ENCODE data around the gene UBE2S.

Gene UBE2S

DNA sequence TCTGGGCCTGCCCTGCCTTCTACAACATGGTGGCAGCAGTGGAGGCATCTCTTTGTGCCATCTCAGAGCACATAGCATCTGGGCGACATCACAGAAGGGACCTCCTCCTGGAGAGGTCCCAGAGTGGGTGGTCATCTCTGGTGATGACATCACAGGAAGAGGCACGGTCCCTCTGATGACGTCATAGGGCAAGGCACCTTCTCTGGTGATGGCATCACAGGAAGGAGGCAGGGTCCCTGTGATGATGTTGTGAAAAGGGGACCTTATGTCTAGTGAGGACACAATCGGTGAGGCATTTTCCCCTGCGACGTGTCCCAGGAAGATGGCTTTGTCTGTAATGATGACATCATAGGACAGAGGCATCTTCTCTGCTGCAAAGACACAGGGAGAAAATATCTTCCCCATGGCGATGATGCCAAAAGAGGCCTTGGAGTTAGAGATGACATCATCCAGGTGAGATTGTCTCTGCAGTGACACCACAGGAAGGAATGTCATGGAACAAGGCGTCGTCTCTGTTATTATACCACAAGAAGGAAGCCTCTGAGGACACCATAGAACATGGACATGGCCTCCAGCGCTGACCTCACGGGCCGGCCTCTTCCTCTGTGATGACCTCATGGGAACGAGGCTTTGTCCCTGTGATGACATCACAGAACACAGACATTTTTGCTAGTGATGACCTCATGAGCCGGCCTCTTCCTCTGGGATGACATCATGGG is 24.8 kb upstream of the UBE2S start:
- POLR2A ChIA-PET, result no interaction called here
- H3K4me1 ChIP-seq (ENCODE audit: control insufficient read depth, insufficient read depth, low read length), result no peaks in the 10 kb centered on the region
- CTCF ChIA-PET, result interaction anchor here (1.0 kb wide), 1 partner anchor 14 kb away, joined by 3 read pairs; no protein-coding TSS in a partner anchor
- H3K9me3 ChIP-seq (ENCODE audit: control insufficient read depth, insufficient read depth, low read depth, low read length), result no peaks in the 10 kb centered on the region
- no peak overlapping the region for H3K27ac ChIP-seq (ENCODE audit: extremely low read depth, low read depth, low read length)
- no peak overlapping the region for H3K4me3 ChIP-seq (ENCODE audit: low read depth, low read length)
- no peaks in the 10 kb centered on the region for H3K36me3 ChIP-seq (ENCODE audit: control insufficient read depth in 2 of 2, insufficient read depth in 1 of 2, low read length in 2 of 2)
- peak; percentile 93 for TF ChIP-seq ZBTB21 (tag by site-specific recombination; IDR thresholded peaks at IDR 0.05)
- TF ChIP-seq ZNF416 (tag by site-specific recombination; IDR thresholded peaks at IDR 0.05), result no peak
- TF ChIP-seq ZNF335 (tag by site-specific recombination; conservative IDR thresholded peaks at IDR 0.05), result peak; percentile 80
- TF ChIP-seq ZNF169 (tag by site-specific recombination; IDR thresholded peaks at IDR 0.05), result 0 out of 2 replicates have a peak, but pooled peaks have one; percentile 27
- TF ChIP-seq ZNF391 (tag by site-specific recombination; IDR thresholded peaks at IDR 0.05; ENCODE audit: borderline replicate concordance, low read depth), result no peak
- TF ChIP-seq ZNF629 (tag by site-specific recombination; IDR thresholded peaks at IDR 0.05), result peak; percentile 94
- TF ChIP-seq YY2 (tag by site-specific recombination; IDR thresholded peaks at IDR 0.05), result peak; percentile 71
- TF ChIP-seq, protein P1, sequence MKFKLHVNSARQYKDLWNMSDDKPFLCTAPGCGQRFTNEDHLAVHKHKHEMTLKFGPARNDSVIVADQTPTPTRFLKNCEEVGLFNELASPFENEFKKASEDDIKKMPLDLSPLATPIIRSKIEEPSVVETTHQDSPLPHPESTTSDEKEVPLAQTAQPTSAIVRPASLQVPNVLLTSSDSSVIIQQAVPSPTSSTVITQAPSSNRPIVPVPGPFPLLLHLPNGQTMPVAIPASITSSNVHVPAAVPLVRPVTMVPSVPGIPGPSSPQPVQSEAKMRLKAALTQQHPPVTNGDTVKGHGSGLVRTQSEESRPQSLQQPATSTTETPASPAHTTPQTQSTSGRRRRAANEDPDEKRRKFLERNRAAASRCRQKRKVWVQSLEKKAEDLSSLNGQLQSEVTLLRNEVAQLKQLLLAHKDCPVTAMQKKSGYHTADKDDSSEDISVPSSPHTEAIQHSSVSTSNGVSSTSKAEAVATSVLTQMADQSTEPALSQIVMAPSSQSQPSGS (tag by site-specific recombination; IDR thresholded peaks at IDR 0.05; ENCODE audit: low read depth), result peak; percentile 91

DNA sequence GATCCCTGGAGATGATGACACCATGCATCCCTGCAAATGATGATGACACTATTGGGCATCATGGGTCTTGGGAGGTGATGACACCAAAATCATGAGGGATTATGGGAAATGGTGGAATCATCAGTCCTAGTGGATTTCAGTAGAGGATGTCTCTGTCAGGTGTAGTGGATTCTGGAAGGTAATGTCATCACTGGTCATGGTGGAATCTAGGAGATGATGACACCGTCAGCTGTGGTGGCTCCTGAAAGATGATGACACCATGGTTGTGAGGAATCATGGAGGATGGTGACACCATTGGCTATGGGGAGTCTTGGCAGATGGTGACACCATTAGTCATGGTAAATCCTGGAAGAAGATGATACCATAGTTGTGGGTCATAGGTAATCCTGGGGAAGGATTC is 23.6 kb upstream of the UBE2S start:
- TF ChIP-seq, protein P1 (tag by site-specific recombination; IDR thresholded peaks at IDR 0.05; ENCODE audit: low read depth), result peak; percentile 40; the same call in 1 of the 2 replicates
- TF ChIP-seq ZNF394 (tag by site-specific recombination; IDR thresholded peaks at IDR 0.05; ENCODE audit: borderline replicate concordance) (no peak), IKZF3 (tag by site-specific recombination; IDR thresholded peaks at IDR 0.05) (no peak)
- CTCF ChIA-PET, result interaction anchor here (1.0 kb wide), 1 partner anchor 13 kb away, joined by 3 read pairs; no protein-coding TSS in a partner anchor
- POLR2A ChIA-PET, result no interaction called here
- H3K36me3 ChIP-seq (ENCODE audit: control insufficient read depth in 2 of 2, insufficient read depth in 1 of 2, low read length in 2 of 2), result no peaks in the 10 kb centered on the region
- no peaks in the 10 kb centered on the region for H3K9me3 ChIP-seq (ENCODE audit: control insufficient read depth, insufficient read depth, low read depth, low read length)
- H3K4me1 ChIP-seq (ENCODE audit: control insufficient read depth, insufficient read depth, low read length), result no peaks in the 10 kb centered on the region
- no peak overlapping the region for H3K4me3 ChIP-seq (ENCODE audit: low read depth, low read length)
- H3K27ac ChIP-seq (ENCODE audit: extremely low read depth, low read depth, low read length), result no peak overlapping the region

DNA sequence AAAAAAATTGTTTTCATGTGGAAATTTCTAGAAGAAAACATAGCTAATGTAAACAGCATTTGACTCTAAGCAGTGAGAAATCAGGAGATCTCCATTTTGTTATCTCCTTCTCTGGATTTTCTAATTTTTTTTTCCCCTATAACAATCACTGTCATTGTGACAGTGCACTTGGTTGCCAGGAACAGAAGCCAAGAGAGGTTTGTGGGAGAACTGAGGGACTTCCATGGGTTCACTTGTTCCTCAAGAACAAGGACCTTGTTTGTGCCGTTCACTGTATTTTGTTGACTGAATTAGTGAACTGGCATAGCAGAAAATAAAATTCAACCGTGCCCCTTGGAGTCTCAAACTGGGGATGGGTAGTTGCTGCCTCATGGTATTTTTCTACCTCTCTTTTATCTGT is 18.5 kb upstream of the UBE2S start:
- no peaks in the 10 kb centered on the region for H3K9me3 ChIP-seq (ENCODE audit: control insufficient read depth, insufficient read depth, low read depth, low read length)

More for the DNA sequence above, 18.5 kb upstream of the UBE2S start:
- Histone ChIP-seq H3K4me3 (ENCODE audit: low read depth, low read length) (no peak overlapping the region), H3K27ac (ENCODE audit: extremely low read depth, low read depth, low read length) (no peak overlapping the region), H3K36me3 (ENCODE audit: control insufficient read depth in 2 of 2, insufficient read depth in 1 of 2, low read length in 2 of 2) (no peaks in the 10 kb centered on the region), H3K4me1 (ENCODE audit: control insufficient read depth, insufficient read depth, low read length) (no peaks in the 10 kb centered on the region)
- TF ChIP-seq ZNF660 (tag by site-specific recombination; IDR thresholded peaks at IDR 0.05), result no peak
- no peak for TF ChIP-seq ZNF140 (tag by site-specific recombination; IDR thresholded peaks at IDR 0.05)
- TF ChIP-seq ZNF521 (tag by site-specific recombination; IDR thresholded peaks at IDR 0.05), result no peak
- no peak for TF ChIP-seq ZNF830 (tag by site-specific recombination; IDR thresholded peaks at IDR 0.05; ENCODE audit: low read depth)
- no peak for TF ChIP-seq ZNF157 (tag by site-specific recombination; IDR thresholded peaks at IDR 0.05)
- no peak for TF ChIP-seq ZNF670 (tag by site-specific recombination; IDR thresholded peaks at IDR 0.05; ENCODE audit: low read depth)
- TF ChIP-seq, protein P2, sequence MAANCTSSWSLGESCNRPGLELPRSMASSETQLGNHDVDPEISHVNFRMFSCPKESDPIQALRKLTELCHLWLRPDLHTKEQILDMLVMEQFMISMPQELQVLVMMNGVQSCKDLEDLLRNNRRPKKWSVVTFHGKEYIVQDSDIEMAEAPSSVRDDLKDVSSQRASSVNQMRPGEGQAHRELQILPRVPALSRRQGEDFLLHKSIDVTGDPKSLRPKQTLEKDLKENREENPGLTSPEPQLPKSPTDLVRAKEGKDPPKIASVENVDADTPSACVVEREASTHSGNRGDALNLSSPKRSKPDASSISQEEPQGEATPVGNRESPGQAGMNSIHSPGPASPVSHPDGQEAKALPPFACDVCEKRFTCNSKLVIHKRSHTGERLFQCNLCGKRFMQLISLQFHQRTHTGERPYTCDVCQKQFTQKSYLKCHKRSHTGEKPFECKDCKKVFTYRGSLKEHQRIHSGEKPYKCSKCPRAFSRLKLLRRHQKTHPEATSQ (tag by site-specific recombination; IDR thresholded peaks at IDR 0.05), result no peak
- no peak for TF ChIP-seq ZNF175 (tag by site-specific recombination; IDR thresholded peaks at IDR 0.05)
- CTCF ChIA-PET, result interaction anchor here (1.1 to 2.5 kb wide), 5 partner anchors 8 to 266 kb away, joined by 3 to 8 read pairs (median 6); no protein-coding TSS in a partner anchor
- POLR2A ChIA-PET, result interaction anchor here (1.0 kb wide), 1 partner anchor 198 kb away, joined by 6 read pairs; the partner anchor contains the start of gene ZNF784

Measured in HEK293 (cell line).